ENCODE measurements around the gene TNNC1. TPM values are rescaled to one million over a fixed set of nuclear protein-coding genes. Genes with fewer than 3 reads are reported as not detected.

Gene TNNC1
- total and polyA plus RNA-seq, 12 donors: 1.1 to 42.0 (median 6.3) TPM

DNA sequence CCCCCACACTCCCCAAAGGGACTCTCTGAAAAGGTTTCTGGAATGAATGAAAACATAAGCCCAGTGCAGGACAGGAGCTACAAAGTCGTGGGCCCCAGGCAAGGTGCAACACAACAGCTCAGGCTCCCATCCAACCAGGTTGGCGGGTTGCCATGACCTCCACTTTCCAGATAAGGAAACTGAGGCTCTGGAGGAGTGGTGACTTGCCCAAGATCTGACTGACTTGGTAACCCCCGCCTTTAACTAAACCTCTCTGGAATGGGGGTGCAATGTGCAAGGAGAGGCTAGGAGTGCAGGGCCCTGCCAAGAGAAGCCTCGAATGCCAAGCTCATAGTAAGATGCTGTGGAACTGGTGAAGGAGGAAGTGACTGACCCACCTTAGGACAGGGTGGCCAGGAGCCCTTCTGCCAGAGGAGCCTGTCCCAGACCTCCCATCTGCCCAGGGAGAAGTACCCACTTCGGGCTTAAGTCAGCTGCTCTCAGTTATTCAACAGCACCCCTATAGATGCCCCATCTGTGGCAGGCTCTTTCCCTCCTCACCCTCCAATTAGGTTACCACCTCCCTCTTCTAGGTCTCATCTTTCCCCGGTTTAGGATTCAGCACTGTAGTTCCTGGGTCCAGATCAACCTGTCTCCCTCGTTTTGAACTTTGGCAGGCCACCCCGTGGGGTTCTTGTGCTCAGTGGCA is 553 bp upstream of the TNNC1 start:
- Histone ChIP-seq H3K27ac (peak overlapping the region in 3 of 5 donors; percentile 63 to 91 (median 87)), H3K36me3 (replicated peaks in 1 of 2) (peaks cover 0 to 20% of the 10 kb centered on the region in 2 donors), H3K4me3 (peak overlapping the region in 1 of 4 donors; percentile 89), H3K9me3 (replicated peaks in 1 of 3) (no peaks in the 10 kb centered on the region), H3K27me3 (no peaks in the 10 kb centered on the region), H3K4me1 (replicated peaks in 1 of 2) (peaks cover 5 to 31% of the 10 kb centered on the region in 2 donors)
- peak in 1 of 7 donors; percentile 57 for DNase-seq
- WGBS, 4 donors: 56 to 64% (median 58%) methylated on average over 8 of the region's 8 CpGs
- intact Hi-C loops (cut with DNase I): no loop called here
- TF ChIP-seq, protein P1, sequence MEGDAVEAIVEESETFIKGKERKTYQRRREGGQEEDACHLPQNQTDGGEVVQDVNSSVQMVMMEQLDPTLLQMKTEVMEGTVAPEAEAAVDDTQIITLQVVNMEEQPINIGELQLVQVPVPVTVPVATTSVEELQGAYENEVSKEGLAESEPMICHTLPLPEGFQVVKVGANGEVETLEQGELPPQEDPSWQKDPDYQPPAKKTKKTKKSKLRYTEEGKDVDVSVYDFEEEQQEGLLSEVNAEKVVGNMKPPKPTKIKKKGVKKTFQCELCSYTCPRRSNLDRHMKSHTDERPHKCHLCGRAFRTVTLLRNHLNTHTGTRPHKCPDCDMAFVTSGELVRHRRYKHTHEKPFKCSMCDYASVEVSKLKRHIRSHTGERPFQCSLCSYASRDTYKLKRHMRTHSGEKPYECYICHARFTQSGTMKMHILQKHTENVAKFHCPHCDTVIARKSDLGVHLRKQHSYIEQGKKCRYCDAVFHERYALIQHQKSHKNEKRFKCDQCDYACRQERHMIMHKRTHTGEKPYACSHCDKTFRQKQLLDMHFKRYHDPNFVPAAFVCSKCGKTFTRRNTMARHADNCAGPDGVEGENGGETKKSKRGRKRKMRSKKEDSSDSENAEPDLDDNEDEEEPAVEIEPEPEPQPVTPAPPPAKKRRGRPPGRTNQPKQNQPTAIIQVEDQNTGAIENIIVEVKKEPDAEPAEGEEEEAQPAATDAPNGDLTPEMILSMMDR (IDR thresholded peaks at IDR 0.05): no peak
- TF ChIP-seq POLR2A (IDR thresholded peaks at IDR 0.05): no peak

DNA sequence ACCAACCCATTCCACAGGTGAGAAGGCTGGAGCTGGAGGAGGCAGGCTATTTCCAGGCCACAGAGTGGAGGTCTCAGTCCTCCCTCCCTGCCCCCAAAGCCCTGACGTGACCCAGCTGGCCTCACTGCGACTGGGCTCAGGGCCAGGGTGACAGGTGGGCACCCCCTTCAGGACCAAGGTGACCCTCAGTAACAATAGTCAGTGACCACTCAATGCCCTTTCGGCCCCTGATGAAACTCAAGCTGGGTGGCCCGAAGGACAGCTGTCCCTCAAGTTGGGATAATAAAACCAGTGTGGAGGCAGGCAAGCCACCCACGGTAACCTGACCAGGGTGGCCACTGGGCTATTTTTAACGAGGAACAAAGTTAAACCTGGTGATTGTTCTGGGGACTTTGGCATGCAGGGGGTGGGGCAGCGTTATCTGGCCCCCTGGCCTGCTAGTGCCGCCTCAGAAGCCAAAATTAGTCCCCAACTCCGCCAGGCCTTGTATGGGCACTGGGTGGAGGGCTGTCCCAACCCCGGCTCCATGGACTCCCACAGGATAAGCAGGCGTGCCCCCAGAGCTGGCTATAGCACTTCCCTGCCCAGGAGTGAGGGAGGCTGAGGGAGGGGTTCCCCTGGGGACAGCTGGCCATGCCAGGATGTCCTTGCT is 1.1 kb downstream of the TNNC1 start:
- Histone ChIP-seq H3K36me3 (replicated peaks in 1 of 2) (peaks cover 0 to 3% of the 10 kb centered on the region in 2 donors), H3K9me3 (replicated peaks in 1 of 3) (no peaks in the 10 kb centered on the region), H3K4me3 (no peak overlapping the region), H3K27me3 (no peaks in the 10 kb centered on the region), H3K27ac (no peak overlapping the region), H3K4me1 (replicated peaks in 1 of 2) (peaks cover 5 to 27% of the 10 kb centered on the region in 2 donors)
- intact Hi-C loops (cut with DNase I): no loop called here
- no peak for DNase-seq
- no peak for TF ChIP-seq POLR2A (IDR thresholded peaks at IDR 0.05)
- TF ChIP-seq, protein P1 (IDR thresholded peaks at IDR 0.05): no peak
- 77 to 100% (median 86%) methylated on average over 4 to 11 of the region's 11 CpGs for WGBS, 4 donors

DNA sequence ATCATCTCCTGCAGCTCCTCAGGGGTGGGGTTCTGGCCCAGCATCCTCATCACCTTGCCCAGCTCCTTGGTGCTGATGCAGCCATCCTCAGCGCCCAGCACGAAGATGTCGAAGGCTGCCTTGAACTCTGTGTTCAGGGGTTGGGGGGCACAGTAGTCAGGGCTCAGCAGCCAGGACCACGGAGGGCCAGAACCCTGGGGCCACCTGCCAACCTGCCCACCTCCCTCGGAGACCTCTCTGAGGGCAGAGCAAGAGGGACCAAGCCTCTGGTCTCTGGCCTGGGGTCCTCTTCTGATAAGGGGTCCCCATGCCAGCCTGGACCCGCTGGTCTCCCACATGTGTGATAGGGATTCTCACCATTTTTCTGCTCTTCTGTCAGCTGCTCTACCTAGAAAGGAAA is 1.7 kb downstream of the TNNC1 start:
- intact Hi-C loops (cut with DNase I): no loop called here
- WGBS, 4 donors: 86 to 92% methylated on average over 6 of the region's 6 CpGs; no CpG with 5 or more reads in 2 of the 4 donors
- Histone ChIP-seq H3K27ac (no peak overlapping the region), H3K27me3 (no peaks in the 10 kb centered on the region), H3K4me3 (no peak overlapping the region), H3K9me3 (replicated peaks in 1 of 3) (no peaks in the 10 kb centered on the region), H3K4me1 (replicated peaks in 1 of 2) (peaks cover 5 to 22% of the 10 kb centered on the region in 2 donors), H3K36me3 (replicated peaks in 1 of 2) (no peaks in the 10 kb centered on the region)
- TF ChIP-seq POLR2A (IDR thresholded peaks at IDR 0.05): no peak
- DNase-seq: no peak

DNA sequence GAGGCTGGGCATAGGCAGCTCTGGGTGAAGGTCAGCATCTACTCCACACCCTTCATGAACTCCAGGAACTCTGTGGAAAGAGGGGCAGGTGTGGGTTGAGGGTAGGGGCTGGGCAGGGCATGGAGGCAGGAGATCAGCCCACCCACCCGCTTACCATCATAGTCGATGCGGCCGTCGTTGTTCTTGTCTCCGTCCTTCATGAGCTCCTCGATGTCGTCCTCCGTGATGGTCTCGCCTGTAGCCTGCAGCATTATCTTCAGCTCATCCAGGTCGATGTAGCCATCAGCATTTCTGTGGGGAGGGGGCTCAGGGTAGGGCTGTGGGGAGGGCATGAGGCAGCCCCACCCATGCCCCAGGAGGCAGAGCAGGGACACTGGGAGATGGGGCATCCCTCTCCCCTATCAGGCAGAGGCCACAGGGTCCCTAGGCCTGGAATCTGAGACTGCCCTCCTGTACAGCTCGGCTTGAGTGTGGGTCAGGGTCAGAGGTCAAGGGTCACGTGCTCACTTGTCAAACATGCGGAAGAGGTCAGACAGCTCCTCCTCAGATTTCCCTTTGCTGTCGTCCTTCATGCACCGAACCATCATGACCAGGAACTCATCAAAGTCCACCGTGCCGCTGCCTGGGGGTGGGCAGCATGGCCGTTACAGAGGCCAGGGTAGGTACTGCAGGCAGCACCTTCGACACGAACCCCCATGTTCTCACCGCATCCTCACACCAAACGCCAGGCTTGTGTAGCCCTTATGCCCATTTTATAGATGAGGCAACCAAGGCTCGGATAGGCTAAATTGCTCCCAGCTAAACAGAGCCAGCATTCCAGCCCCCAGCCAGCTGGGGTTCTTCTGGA is 2.4 kb downstream of the TNNC1 start:
- no peaks in the 10 kb centered on the region for H3K9me3 ChIP-seq (replicated peaks in 1 of 3)
- H3K36me3 ChIP-seq (replicated peaks in 1 of 2): no peaks in the 10 kb centered on the region
- H3K4me1 ChIP-seq (replicated peaks in 1 of 2): peaks cover under 1 to 15% of the 10 kb centered on the region in 2 donors
- intact Hi-C loops (cut with DNase I): no loop called here
- WGBS, 4 donors: 83 to 87% (median 85%) methylated on average over 22 to 24 of the region's 24 CpGs
- no peak for DNase-seq
- H3K4me3 ChIP-seq: no peak overlapping the region
- no peak overlapping the region for H3K27ac ChIP-seq
- no peak for TF ChIP-seq POLR2A (IDR thresholded peaks at IDR 0.05)
- TF ChIP-seq, protein P1 (IDR thresholded peaks at IDR 0.05): peak in 1 of 6 experiments; percentile 3
- no peaks in the 10 kb centered on the region for H3K27me3 ChIP-seq

All from adrenal gland (tissue), 12 donors.